NCI-H187 treated with DMSO at 0.1 percent for 48 hours (cell line): ENCODE results near the gene PAXX.

Source experiments
- DNase-seq: peaks from one replicate; lab custom pipeline; 2025; lab: John Stamatoyannopoulos, UW

PAXX gene

GRCh38 chr9:136982232-136983051, 9.8 kb upstream of the PAXX start, which contains the start of gene LCNL1:
Gene LCNL1 (plus strand): TSS chr9:136982993. CDS start chr9:136983587, 594 bp downstream.
- DNase-seq: no peak

GRCh38 chr9:136983167-136983566, 9.1 kb upstream of the PAXX start:
- DNase-seq: no peak

DNA sequence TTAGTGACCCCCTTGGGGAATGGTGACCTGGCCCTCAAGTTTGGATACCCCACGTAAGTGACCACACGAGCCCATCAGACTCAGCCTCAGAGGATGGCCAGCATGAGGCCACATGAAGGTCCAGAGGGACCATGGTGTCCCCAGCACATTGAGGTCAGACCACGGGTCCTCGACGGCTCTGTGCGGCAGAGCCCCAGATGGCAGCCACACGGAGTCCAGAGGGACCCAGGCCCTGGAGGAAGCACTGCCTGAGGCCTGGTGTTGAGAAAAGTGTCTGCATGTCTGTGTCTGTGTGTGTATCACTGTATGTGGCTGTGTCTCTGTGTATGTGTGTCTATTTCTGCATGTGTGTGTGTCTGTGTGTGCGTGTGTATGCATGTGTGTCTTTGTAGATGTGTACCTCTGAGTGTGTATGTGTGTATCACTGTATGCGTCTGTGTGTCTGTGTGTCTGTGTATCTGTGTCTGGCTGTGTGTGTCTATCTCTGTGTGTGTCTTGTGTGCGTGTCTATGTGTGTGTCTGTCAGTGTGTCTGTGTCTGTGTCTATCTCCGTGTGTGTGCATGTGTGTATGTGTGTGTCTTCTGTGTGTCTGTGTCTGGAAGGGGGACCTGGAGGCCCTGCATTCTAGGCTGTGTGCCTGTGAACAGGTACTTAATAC, 8.4 kb upstream of the PAXX start:
- DNase-seq: no peak

- no peak for DNase-seq
Measured at GRCh38 chr9:136984464-136985026, 7.7 kb upstream of the PAXX start.

DNA sequence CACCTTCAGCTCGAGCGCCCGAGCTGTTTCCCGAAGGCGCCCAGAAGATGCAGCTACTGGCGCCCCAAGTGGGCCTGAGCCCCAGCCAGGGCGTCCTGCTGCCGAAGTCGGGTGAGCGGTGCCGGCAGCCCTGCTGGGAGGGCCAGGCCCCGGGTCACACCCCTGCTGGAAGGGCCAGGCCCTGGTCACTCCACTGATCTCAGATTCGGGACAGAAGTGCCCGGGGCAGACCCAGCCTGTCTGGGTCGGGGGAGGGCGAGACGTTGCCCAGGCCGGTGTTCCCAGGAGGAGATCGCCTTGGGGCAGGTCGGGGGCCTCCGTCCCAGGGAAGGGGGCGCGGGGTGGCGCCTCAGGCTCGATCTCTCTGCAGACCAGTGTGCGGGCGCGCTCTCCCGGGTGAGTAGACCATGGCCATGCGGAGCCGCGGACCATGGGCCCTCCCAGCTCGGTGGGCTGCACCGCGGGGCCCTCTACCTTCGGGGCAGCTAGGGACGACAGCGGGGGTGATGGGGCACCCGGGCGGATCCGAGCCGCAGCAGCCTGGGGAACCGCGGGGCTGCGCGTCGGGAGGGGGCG, 7.1 kb upstream of the PAXX start:
- no peak for DNase-seq

- DNase-seq: no peak
Measured at GRCh38 chr9:136985853-136986252, 6.4 kb upstream of the PAXX start.

DNA sequence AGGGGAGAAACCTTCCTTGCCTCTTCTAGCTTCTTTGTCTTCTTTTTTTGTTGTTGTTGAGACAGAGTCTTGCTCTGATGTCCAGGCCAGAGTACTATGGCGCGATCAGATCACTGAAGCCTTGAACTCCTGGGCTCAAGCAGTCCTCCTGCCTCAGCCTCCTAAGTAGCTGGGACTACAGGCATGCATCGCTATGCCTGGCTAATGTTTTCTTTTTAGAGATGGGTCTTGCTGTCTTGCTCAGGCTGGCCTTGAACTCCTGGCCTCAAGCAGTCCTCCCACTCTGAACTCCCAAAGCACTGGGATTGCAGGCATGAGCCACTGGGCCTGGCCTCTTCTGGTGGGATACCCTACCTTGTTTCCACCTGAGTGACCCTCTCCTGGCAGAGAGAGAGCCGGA, 3.4 kb upstream of the PAXX start:
- no peak for DNase-seq

GRCh38 chr9:136990242-136990911, 1.8 kb upstream of the PAXX start:
- no peak for DNase-seq

GRCh38 chr9:136992819-136993369, 672 bp downstream of the PAXX start:
- DNase-seq: no peak

GRCh38 chr9:136994180-136994887, 2.1 kb downstream of the PAXX start:
- no peak for DNase-seq

GRCh38 chr9:136994888-136995230, 2.6 kb downstream of the PAXX start:
- no peak for DNase-seq

GRCh38 chr9:136995362-136995761, 3.1 kb downstream of the PAXX start:
- no peak for DNase-seq

GRCh38 chr9:136995772-136996311, 3.6 kb downstream of the PAXX start:
- no peak for DNase-seq

GRCh38 chr9:136996361-136997292, 4.4 kb downstream of the PAXX start, which contains the start of gene CLIC3:
Gene CLIC3 (minus strand): TSS chr9:136996568. CDS start chr9:136996543, 25 bp downstream.
- no peak for DNase-seq

GRCh38 chr9:136997371-136997770, 5.1 kb downstream of the PAXX start:
- DNase-seq: no peak

DNA sequence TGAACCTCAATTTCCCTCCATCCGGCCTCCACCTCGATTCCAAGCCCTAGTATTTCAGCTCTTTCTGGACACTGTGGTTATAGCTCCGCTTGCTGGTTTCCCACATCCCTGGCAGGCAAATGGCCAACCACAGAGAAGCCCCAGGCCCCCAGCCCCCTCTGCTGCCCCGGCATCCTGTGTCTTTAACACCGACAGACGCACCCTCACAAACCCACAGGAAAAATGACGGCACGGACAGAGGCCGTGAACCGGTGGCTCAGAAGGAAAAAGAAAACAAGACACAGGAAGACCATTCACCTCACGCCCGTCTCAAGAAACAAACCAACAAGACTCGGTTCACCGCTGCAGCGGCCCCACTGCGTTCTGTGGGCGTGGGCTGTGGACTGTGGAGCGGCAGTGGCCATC, 5.6 kb downstream of the PAXX start:
- no peak for DNase-seq

DNA sequence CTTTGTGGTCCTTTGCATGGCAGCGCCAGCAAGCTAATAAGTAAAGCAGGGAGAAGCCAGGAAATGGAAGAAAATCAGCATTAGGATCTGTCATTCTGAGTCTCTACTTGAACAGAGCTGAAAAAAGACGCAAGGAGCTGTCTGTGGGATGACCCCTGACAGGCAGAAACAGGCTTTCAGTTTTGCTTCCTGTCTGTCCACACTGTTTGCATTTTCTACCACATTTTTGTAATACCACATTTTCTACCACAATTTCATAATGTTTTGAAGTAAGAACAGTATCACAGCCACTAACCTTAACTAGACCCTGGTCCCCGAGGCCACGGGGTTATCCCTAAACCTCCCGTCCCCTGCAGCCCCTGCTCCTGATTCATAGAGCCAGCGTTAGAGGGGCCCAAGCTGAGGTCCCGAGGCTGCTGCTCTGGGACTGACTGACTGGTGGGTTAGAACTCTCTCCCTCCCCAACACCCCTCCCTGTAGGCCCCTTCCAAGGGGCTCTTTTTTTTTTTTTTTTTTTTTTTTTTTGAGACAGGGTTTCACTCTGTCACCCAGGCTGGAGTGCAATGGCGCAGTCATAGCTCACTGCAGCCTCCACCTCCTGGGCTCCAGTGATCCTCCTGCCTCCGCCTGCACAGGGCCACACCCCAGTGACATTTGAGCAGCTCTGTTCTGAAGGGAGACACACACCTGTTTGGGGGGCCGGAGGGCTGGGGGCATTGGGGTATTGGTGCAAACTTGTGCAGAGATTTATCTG, 8.1 kb downstream of the PAXX start:
- no peak for DNase-seq

DNA sequence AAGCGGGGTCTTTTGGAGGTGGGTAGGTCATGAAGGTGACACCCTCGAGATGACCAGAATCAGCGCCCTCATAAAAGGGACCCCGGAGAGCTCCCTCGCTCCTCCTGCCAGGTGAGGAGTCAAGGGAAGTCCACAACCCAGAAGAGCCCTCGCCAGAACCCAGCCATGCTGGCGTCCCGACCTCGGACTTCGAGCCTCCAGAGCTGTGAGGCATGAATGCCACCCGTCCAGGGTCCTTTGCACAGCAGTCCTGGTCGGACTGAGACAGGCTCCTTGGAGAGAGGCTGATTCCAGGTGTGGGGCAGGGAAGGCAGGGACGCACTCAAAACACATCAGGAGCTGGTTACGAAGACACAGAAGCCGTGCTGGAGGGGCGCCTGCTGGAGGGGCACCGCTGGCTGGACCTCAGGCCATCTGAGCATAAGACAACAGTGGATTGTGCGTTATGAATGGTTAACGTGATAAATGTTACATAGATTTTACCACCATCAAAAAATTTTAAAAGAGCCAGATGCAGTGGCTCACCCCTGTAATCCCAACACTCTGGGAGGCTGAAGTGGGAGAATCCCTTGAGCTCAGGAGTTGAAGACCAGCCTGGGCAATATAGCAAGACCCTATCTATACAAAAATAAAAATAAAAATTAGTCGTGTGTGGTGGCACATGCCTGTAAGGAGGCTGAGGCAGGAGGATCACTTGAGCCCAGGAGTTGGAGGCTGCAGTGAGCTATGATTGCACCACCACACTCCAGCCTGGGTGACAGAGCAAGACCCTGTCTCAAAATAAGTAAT, 9.8 kb downstream of the PAXX start:
- no peak for DNase-seq
